Measurements from ENCODE around the gene RPS15.

DNA sequence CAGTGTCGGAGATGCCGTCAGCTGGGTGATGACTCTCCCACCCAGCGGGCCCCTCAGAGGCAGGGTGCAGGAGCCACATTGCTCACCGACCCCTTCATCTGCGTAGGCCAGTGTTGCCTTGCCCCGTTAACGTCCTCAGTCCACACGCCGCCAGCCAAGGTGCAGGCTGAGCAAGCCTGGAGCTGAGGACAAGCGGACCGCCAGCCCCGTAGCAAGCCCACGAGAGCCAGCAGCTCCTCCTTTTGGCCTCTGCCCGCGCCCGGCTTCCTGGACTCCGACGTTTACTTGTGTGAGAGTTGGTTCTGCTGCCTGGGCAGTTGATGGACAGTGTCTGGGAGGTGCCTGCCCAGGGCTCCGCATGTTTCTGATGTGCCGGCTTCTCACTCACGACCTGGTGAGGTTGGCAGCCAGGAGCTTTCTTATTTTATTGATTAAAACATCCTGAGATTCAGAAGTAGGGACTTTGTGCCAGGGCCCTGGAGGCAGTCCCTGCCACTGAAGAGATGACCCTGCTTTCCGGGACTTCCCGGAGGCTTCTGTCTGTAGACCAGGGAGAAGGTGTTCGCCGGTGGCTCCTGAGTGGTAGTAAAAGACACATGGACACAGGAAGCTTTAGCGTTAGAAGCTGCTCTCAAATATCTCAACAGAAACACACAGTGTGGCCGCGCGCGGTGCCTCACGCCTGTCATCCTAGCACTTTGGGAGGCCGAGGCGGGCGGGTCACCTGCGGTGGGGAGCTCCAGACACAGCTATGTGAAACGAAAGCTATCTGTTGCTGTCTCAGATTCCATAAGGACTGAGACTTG lies 25.0 kb upstream of the RPS15 start:
- TF ChIP-seq EZH2 (IDR thresholded peaks at IDR 0.05) (no peak), POLR2AphosphoS5 (IDR thresholded peaks at IDR 0.05; ENCODE audit: borderline replicate concordance, low read depth, low read length) (no peak), FOXP2 (optimal IDR thresholded peaks at IDR 0.05; ENCODE audit: control extremely low read depth, extremely low read length, insufficient read depth) (no peak)

All from SK-N-MC (cell line).